ENCODE results near the gene XKR3.
"Not testable (repeated sequence)": the region's sequence is repeated elsewhere in the genome, so short reads cannot be mapped to it uniquely, and the experiment has no call there.

Gene XKR3

GRCh38 chr22:16748160-16748929 is 76.9 kb downstream of the XKR3 start:
- DNase-seq (ENCODE audit: low read depth in 2 of 2), result not testable (repeated sequence)

GRCh38 chr22:16747266-16748159 is 77.7 kb downstream of the XKR3 start:
- not testable (repeated sequence) for DNase-seq (ENCODE audit: low read depth in 2 of 2)

GRCh38 chr22:16734271-16734670 is 90.9 kb downstream of the XKR3 start:
- not testable (repeated sequence) for DNase-seq (ENCODE audit: low read depth in 2 of 2)

Data from stimulated activated CD4-positive, alpha-beta T cell treated with anti-CD3 and anti-CD28 coated beads, Interleukin-15, amount 100 ng/mL, for 48 hours (primary cell).